OCI-LY1 (cell line): ENCODE results near the gene CACNA2D1.

Experiments
- CTCF ChIP-seq: fragments of 200-600 bp; sonication (generic), shearing (Covaris generic); IDR thresholded peaks from 2 replicates; pipeline ENCODE4 v1.5.1; 2017; ENCODE audit warnings: mild to moderate bottlenecking, antibody characterized with exemption, low read length, moderate library complexity, mixed read lengths
- EZH2 ChIP-seq: fragments of 200-600 bp; sonication (generic), shearing (Covaris generic); IDR thresholded peaks from 2 replicates; pipeline ENCODE4 v1.8.0; 2017; ENCODE audit warnings: borderline replicate concordance, mixed run types, mild to moderate bottlenecking, antibody characterized with exemption, low read length, moderate library complexity, mixed read lengths

GRCh38 chr7:82375129-82375528 lies 68.4 kb downstream of the CACNA2D1 start:
- TF ChIP-seq EZH2 = no peak
- no peak for TF ChIP-seq CTCF
